ENCODE results near the gene SAMD11. TPM values are rescaled to one million over a fixed set of nuclear protein-coding genes. Genes with fewer than 3 reads are reported as not detected.
A peak's percentile ranks its signal among the peaks of the same experiment; 100 is the strongest.

The SAMD11 gene
- total RNA-seq, 4 donors from 2014 or later = 2.2 to 26.9 (median 3.0) TPM; not detected in 1

GRCh38 chr1:931380-932172, 7.9 kb downstream of the SAMD11 start:
- TF ChIP-seq POLR2A (IDR thresholded peaks at IDR 0.05) (no peak), POLR2AphosphoS5 (IDR thresholded peaks at IDR 0.05) (no peak), EP300 (IDR thresholded peaks at IDR 0.05; ENCODE audit: low read depth) (no peak)
- TF ChIP-seq, protein P1, sequence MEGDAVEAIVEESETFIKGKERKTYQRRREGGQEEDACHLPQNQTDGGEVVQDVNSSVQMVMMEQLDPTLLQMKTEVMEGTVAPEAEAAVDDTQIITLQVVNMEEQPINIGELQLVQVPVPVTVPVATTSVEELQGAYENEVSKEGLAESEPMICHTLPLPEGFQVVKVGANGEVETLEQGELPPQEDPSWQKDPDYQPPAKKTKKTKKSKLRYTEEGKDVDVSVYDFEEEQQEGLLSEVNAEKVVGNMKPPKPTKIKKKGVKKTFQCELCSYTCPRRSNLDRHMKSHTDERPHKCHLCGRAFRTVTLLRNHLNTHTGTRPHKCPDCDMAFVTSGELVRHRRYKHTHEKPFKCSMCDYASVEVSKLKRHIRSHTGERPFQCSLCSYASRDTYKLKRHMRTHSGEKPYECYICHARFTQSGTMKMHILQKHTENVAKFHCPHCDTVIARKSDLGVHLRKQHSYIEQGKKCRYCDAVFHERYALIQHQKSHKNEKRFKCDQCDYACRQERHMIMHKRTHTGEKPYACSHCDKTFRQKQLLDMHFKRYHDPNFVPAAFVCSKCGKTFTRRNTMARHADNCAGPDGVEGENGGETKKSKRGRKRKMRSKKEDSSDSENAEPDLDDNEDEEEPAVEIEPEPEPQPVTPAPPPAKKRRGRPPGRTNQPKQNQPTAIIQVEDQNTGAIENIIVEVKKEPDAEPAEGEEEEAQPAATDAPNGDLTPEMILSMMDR (IDR thresholded peaks at IDR 0.05) = no peak
- WGBS, 2 donors (ENCODE audit: low coverage in 1 of 2) = 35 to 71% methylated on average over 5 to 15 of the region's 15 CpGs
- Histone ChIP-seq H3K27ac (no peak overlapping the region), H3K36me3 (no peaks in the 10 kb centered on the region), H3K4me3 (no peak overlapping the region), H3K4me1 (peaks cover 3 to 17% (median 12%) of the 10 kb centered on the region in 4 donors), H3K27me3 (peaks cover 91% of the 10 kb centered on the region), H3K9me3 (no peaks in the 10 kb centered on the region)
- in situ Hi-C loops (cut with MboI; ENCODE audit: low pct_ligation_motif_present in 1 of 4, low pct_unique_long_range_greater_than_20kb in 1 of 4, low sequenced_read_pairs in 3 of 4) (no loop called here), intact Hi-C loops (cut with DNase I; ENCODE audit: low total_unique reads) (no loop called here)
- DNase-seq = no peak

GRCh38 chr1:932173-932510, 8.4 kb downstream of the SAMD11 start:
- TF ChIP-seq, protein P1 (IDR thresholded peaks at IDR 0.05) = no peak
- TF ChIP-seq POLR2AphosphoS5 (IDR thresholded peaks at IDR 0.05) (no peak), POLR2A (IDR thresholded peaks at IDR 0.05) (no peak), EP300 (IDR thresholded peaks at IDR 0.05; ENCODE audit: low read depth) (no peak)
- Histone ChIP-seq H3K4me3 (no peak overlapping the region), H3K4me1 (peaks cover 3 to 17% (median 12%) of the 10 kb centered on the region in 4 donors), H3K36me3 (no peaks in the 10 kb centered on the region), H3K9me3 (no peaks in the 10 kb centered on the region), H3K27me3 (peaks cover 91% of the 10 kb centered on the region), H3K27ac (no peak overlapping the region)
- WGBS, 2 donors (ENCODE audit: low coverage in 1 of 2) = 64% methylated on average over 16 of the region's 16 CpGs; no CpG with 5 or more reads in 1 of the 2 donors
- no peak for DNase-seq
- in situ Hi-C loops (cut with MboI; ENCODE audit: low pct_ligation_motif_present in 1 of 4, low pct_unique_long_range_greater_than_20kb in 1 of 4, low sequenced_read_pairs in 3 of 4) = no loop called here
- intact Hi-C loops (cut with DNase I; ENCODE audit: low total_unique reads) = no loop called here

DNA sequence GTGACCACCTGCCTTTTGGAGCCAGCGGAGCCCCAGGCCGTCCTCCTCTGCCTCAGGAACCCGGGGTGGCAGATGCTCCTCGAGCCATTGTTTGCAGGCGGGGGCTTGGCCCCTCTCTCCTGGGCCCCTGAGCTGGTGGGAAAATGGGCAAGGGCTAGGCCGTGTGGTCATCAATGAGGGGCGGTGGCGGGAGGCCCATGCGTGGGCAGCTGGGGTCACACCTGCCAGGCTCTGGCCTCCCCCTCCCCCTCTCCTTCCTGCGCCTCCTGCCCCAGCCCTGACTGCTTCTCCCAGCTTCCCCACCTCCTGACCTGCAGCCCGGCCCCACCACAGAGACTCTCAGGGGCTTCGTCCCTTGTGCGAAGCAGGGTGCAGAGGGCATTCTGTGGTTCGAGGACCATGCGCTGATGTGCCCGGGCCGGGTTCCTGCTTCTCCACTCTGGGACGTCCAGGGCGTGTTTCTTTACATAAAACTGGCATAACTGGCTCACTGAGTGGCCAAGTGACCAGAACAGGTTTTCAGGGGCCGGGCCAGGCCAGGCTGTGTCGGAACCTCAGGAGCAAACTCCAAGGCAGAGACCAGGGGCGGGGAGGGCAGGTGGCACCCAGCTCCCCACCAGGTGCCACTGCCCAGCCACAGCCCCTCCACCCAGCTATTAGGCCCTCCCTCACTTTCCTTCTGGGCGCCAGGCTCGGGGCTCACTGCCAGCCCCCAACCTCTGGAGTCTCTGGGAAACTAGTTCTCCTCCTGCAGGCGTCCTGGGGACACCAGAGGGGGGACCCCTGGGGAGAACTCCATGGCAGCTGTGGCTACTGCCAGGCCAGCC, 9.3 kb downstream of the SAMD11 start:
- H3K4me1 ChIP-seq = peaks cover 3 to 17% (median 12%) of the 10 kb centered on the region in 4 donors
- intact Hi-C loops (cut with DNase I; ENCODE audit: low total_unique reads) (no loop called here), in situ Hi-C loops (cut with MboI; ENCODE audit: low pct_ligation_motif_present in 1 of 4, low pct_unique_long_range_greater_than_20kb in 1 of 4, low sequenced_read_pairs in 3 of 4) (no loop called here)
- no peak for TF ChIP-seq EP300 (IDR thresholded peaks at IDR 0.05; ENCODE audit: low read depth)
- TF ChIP-seq, protein P1 (IDR thresholded peaks at IDR 0.05) = no peak
- no peak for TF ChIP-seq POLR2A (IDR thresholded peaks at IDR 0.05)
- TF ChIP-seq POLR2AphosphoS5 (IDR thresholded peaks at IDR 0.05) = no peak
- H3K4me3 ChIP-seq = no peak overlapping the region
- H3K27me3 ChIP-seq = peaks cover 91% of the 10 kb centered on the region
- WGBS, 2 donors (ENCODE audit: low coverage in 1 of 2) = 20 to 53% methylated on average over 1 to 25 of the region's 25 CpGs
- no peaks in the 10 kb centered on the region for H3K36me3 ChIP-seq
- no peaks in the 10 kb centered on the region for H3K9me3 ChIP-seq
- no peak overlapping the region for H3K27ac ChIP-seq
- DNase-seq = peak; percentile 39

- no peak overlapping the region for H3K27ac ChIP-seq
- in situ Hi-C loops (cut with MboI; ENCODE audit: low pct_ligation_motif_present in 1 of 4, low pct_unique_long_range_greater_than_20kb in 1 of 4, low sequenced_read_pairs in 3 of 4) (no loop called here), intact Hi-C loops (cut with DNase I; ENCODE audit: low total_unique reads) (no loop called here)
- whole genome bisulfite sequencing, 2 donors (ENCODE audit: low coverage in 1 of 2) = 50% methylated on average over 10 of the region's 10 CpGs; no CpG with 5 or more reads in 1 of the 2 donors
- peaks cover 91% of the 10 kb centered on the region for H3K27me3 ChIP-seq
- H3K9me3 ChIP-seq = no peaks in the 10 kb centered on the region
- no peak for DNase-seq
- no peak for TF ChIP-seq POLR2A (IDR thresholded peaks at IDR 0.05)
- TF ChIP-seq, protein P1 (IDR thresholded peaks at IDR 0.05) = no peak
- no peak for TF ChIP-seq EP300 (IDR thresholded peaks at IDR 0.05; ENCODE audit: low read depth)
- TF ChIP-seq POLR2AphosphoS5 (IDR thresholded peaks at IDR 0.05) = no peak
- no peak overlapping the region for H3K4me3 ChIP-seq
- H3K4me1 ChIP-seq = peaks cover 3 to 17% (median 12%) of the 10 kb centered on the region in 4 donors
- no peaks in the 10 kb centered on the region for H3K36me3 ChIP-seq
These were observed 9.8 kb downstream of the SAMD11 start for GRCh38 chr1:933603-933940.

Measured in transverse colon (tissue), 4 donors.